GM10266 (cell line): ENCODE results near the gene LMX1B.

Experiments
- DNase-seq: peaks from one replicate; pipeline ENCODE4 v3.0.0; 2012; ENCODE audit errors: extremely low spot score
- CTCF ChIP-seq: IDR thresholded peaks from 2 replicates; pipeline ENCODE4 v1.5.1; 2012; ENCODE audit warnings: mild to moderate bottlenecking, low read depth; ENCODE audit not compliant: control insufficient read depth, insufficient read depth; ENCODE audit errors: missing control alignments

Gene LMX1B

GRCh38 chr9:126604059-126605055 lies 9.4 kb upstream of the LMX1B start:
- no peak for DNase-seq
- no peak for TF ChIP-seq CTCF

- no peak for TF ChIP-seq CTCF
- DNase-seq, result no peak
These were observed 7.8 kb upstream of the LMX1B start for GRCh38 chr9:126605792-126606482.

GRCh38 chr9:126606483-126606870 lies 7.3 kb upstream of the LMX1B start:
- DNase-seq, result no peak
- TF ChIP-seq CTCF, result no peak

GRCh38 chr9:126607086-126607485 lies 6.6 kb upstream of the LMX1B start:
- DNase-seq, result no peak
- no peak for TF ChIP-seq CTCF

GRCh38 chr9:126607731-126608130 lies 6.0 kb upstream of the LMX1B start:
- DNase-seq, result no peak
- TF ChIP-seq CTCF, result no peak

- no peak for DNase-seq
- no peak for TF ChIP-seq CTCF
These were observed 5.2 kb upstream of the LMX1B start for GRCh38 chr9:126608551-126608950.

GRCh38 chr9:126609191-126609590 lies 4.5 kb upstream of the LMX1B start:
- DNase-seq, result no peak
- TF ChIP-seq CTCF, result no peak
